Brain microvascular endothelial cell (primary cell): ENCODE measurements around the gene CTAG1B.
"Not testable (repeated sequence)": the region's sequence is repeated elsewhere in the genome, so short reads cannot be mapped to it uniquely, and the experiment has no call there.

Experiments used
- DNase-seq: peaks from one replicate; pipeline ENCODE4 v3.0.0-alpha.2; 2020
- H3K27ac ChIP-seq: fragments of 250-450 bp; sonication (Bioruptor Pico); 2 replicates; pipeline ENCODE4 v1.5.1; 2020; ENCODE audit warnings: mild to moderate bottlenecking, moderate library complexity
- H3K27me3 ChIP-seq: fragments of 250-450 bp; sonication (Bioruptor Pico); replicated peaks from 2 replicates; pipeline ENCODE4 v1.5.1; 2020; ENCODE audit warnings: mild to moderate bottlenecking
- H3K36me3 ChIP-seq: fragments of 250-450 bp; sonication (Bioruptor Pico); replicated peaks from 2 replicates; pipeline ENCODE4 v1.5.1; 2020; ENCODE audit warnings: mild to moderate bottlenecking
- H3K4me3 ChIP-seq: 2 replicates; pipeline ENCODE4 v1.5.1; 2011; ENCODE audit warnings: low read depth, mild to moderate bottlenecking, control low read depth, low read length, moderate library complexity
- CTCF ChIP-seq: IDR thresholded peaks from 2 replicates; pipeline ENCODE4 v1.5.1; 2011; ENCODE audit warnings: low read depth, mild to moderate bottlenecking, moderate library complexity, low read length, control low read depth, inconsistent platforms; ENCODE audit errors: missing control alignments
- in situ Hi-C: cut with HindIII; loops from 2 replicates; pipeline ENCODE4 v1.10.0; 2017; ENCODE audit warnings: low sequenced_read_pairs, low pct_ligation_motif_present

Gene CTAG1B

GRCh38 chrX:154657226-154657805 is 38.2 kb upstream of the CTAG1B start:
- Histone ChIP-seq H3K36me3 (no peaks in the 10 kb centered on the region), H3K27me3 (no peaks in the 10 kb centered on the region), H3K27ac (no peak overlapping the region), H3K4me3 (no peak overlapping the region)
- in situ Hi-C loops: no loop called here
- DNase-seq: no peak
- TF ChIP-seq CTCF: no peak

- DNase-seq: no peak
- H3K27me3 ChIP-seq: no peaks in the 10 kb centered on the region
- no peak overlapping the region for H3K4me3 ChIP-seq
- no peaks in the 10 kb centered on the region for H3K36me3 ChIP-seq
- in situ Hi-C loops: no loop called here
- no peak for TF ChIP-seq CTCF
- H3K27ac ChIP-seq: no peak overlapping the region
Measured at GRCh38 chrX:154655786-154656185, 36.7 kb upstream of the CTAG1B start.

DNA sequence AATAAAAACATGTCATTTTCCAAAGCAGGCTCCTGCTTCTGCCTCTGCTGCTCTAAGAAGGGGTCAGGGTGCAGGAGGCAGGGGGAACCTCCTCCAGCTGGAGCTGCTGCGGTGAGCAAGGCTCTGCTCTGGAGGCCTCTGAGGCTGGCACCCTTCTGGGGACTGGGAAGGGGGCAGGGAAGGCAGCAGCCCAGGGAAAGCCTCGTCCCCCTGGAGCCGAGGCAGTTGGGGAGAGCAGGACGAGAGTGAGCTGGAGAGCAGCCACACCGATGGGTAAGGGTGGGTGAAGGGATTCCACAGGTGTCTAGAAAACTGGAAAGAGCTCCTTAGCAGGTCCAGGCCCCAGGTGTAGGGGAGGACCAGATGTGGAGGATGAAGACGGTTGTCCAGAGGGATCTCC is 36.3 kb upstream of the CTAG1B start:
- no peaks in the 10 kb centered on the region for H3K27me3 ChIP-seq
- no peak overlapping the region for H3K27ac ChIP-seq
- no peak for DNase-seq
- TF ChIP-seq CTCF: no peak
- in situ Hi-C loops: no loop called here
- no peak overlapping the region for H3K4me3 ChIP-seq
- no peaks in the 10 kb centered on the region for H3K36me3 ChIP-seq

DNA sequence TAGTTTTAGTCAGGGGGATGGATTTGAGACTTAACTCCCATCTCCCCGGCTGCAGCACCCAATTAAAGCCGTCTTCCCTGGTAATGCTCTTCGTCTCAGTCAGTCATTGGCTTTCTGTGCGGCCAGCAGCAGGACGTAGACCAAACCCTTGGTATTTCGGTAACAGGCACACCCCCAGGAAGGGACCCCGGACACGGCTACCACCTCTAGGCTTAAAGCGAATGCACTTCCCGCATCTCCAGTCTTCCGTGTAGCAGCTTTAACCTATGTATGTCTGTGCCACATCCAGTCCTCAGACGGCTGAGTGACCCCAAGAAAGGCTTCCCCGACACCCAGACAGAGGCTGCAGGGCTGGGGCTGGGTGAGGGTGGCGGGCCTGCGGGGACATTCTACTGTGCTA is 35.8 kb upstream of the CTAG1B start:
- Histone ChIP-seq H3K27me3 (no peaks in the 10 kb centered on the region), H3K4me3 (no peak overlapping the region), H3K27ac (no peak overlapping the region), H3K36me3 (no peaks in the 10 kb centered on the region)
- in situ Hi-C loops: no loop called here
- no peak for TF ChIP-seq CTCF
- DNase-seq: no peak

GRCh38 chrX:154654372-154654771 is 35.3 kb upstream of the CTAG1B start:
- H3K4me3 ChIP-seq: no peak overlapping the region
- no peaks in the 10 kb centered on the region for H3K27me3 ChIP-seq
- no peak for DNase-seq
- no peaks in the 10 kb centered on the region for H3K36me3 ChIP-seq
- in situ Hi-C loops: no loop called here
- no peak overlapping the region for H3K27ac ChIP-seq
- no peak for TF ChIP-seq CTCF

DNA sequence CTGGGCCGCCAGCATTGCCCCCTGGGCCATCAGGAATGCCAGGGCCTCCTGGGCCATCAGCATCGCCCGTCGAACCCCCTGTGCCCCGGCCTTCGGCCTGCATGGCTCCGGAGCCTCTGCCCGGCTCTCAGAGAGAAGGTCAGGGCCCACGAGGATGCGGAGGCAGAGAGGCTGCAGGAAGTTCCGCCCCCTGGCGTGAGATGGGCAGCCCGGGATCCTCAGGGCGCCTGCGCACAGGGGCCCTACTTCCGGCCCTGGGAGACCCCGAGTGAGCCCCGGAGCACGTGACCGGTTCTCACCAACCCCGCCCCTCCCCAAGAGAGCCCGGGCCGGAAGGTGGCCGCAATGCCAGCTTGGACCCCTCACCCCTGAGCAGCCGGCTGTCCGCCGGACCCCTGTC is 34.3 kb upstream of the CTAG1B start, which contains the start of gene CTAG2:
TSS of gene CTAG2 (minus strand) at position 167 of the 400 bp plus-strand sequence. CDS start at position 103, 64 bp downstream.
- H3K4me3 ChIP-seq, DNase-seq, in situ Hi-C loops, H3K36me3 ChIP-seq, H3K27me3 ChIP-seq, H3K27ac ChIP-seq: not testable (repeated sequence)
